HG02885 (cell line): ENCODE results near the gene NPTX1.

Experiments used
- ATAC-seq: cut with Tn5 transposase; IDR thresholded peaks from one replicate; pipeline ENCODE4 v1.9.1; 2021; ENCODE audit warnings: mild to moderate bottlenecking; ENCODE audit not compliant: unreplicated experiment, poor library complexity

The NPTX1 gene

DNA sequence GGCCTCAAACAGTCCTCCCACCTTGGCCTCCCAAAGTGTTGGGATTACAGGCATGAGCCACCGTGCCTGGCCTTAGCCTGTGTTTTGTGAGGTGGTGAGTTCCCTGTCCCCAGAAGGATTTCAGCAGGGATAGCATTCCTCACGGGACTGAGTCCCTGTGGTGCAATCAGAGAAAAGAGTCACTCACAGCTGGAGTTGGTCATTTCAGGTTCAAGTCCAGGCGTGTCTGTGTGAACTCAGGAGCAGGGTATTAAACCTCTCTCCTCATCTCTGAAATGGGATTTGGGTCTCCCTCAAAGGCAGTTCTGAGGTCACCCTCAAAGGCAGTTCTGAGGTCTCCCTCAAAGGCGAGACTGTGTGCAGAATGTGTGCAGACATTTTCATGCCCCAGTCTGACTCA lies 28.6 kb downstream of the NPTX1 start:
- ATAC-seq = no peak

DNA sequence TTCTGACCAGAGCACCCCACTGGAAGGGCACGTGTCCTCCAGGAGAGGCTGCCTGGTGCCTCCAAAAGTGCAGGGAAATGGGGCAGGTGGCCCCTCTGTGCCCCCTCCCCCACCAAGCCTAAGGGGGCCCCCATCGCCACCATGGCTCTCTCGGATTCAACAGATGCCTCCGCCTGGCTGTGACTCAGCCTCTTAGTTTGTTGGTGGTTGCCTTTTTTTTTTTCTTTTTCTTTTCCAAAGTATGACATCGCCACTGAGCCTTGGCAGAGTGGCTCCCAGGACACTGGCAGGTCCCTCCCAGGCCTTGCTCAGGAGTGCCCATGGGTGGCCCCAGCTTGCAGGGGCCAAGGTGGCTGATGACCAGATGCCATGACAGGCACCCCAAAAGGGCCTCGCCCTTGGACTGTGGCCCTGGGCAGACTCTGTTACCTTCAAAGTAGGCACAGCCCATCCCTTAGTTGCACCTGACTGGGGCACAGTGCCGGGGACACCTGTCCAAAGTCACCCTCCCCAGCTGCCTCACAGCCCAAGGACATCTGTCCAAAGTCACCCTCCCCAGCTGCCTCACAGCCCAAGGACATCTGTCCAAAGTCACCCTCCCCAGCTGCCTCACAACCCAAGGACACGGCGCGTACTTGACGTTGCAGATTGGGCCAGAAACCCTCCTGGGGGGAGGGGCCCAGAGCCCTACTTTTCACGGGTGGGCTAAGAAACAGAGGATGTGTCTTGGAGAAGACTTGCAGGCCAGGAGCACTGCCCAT lies 29.6 kb downstream of the NPTX1 start:
- ATAC-seq = no peak

GRCh38 chr17:80445726-80446110 lies 30.7 kb downstream of the NPTX1 start:
- ATAC-seq = no peak

DNA sequence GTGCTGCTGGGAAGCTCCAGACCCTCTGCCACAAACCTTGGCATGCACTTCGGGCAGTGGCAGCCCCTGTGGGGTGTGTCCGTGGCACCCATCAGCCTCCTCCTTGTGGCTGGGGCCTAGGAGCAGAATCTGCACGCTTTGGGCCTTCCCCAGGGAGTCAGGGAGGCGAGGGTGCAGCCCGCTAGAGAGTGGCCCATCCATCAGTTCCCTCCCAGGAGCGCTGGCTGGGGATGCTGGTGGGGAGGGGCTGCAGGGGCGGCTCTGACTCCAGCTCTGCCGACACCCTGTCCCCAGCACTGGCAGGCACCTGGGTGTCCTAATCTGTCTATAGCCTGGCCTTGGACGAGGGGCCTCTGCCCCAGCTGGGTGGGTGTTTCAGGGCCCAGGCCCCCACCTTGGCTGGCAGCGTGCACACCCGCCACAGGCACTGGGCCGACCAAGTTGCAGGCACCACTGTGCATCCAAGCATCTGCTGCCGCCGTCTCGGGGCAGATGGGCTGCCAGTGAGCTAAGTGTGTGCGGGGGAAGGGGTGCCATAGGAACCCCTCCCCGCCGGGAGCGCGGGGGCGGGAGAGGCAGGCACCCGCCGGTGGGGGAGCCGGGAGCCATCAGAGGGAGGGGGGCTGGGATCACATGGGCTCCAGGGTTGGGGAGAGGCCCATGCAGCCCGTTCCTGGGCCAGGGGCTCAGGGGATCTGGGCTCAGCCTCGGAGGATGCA lies 31.2 kb downstream of the NPTX1 start:
- ATAC-seq = no peak

DNA sequence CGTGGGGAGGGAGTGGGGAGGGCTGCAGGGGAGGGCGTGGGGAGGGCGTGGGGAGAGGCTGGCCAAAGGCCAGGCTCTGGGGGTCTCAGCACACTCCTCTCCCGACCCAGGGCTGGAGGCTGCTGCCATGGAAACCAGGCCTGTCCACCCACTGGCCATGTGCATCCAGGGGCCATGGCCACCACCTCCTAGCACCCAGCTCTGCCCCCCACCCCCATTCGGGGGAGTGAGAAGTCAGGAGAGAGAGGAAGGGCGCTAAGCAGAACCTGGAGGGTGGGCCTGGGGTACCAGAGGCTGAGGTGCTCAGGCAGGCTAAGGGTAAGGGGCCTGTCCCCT lies 31.8 kb downstream of the NPTX1 start:
- ATAC-seq = no peak

DNA sequence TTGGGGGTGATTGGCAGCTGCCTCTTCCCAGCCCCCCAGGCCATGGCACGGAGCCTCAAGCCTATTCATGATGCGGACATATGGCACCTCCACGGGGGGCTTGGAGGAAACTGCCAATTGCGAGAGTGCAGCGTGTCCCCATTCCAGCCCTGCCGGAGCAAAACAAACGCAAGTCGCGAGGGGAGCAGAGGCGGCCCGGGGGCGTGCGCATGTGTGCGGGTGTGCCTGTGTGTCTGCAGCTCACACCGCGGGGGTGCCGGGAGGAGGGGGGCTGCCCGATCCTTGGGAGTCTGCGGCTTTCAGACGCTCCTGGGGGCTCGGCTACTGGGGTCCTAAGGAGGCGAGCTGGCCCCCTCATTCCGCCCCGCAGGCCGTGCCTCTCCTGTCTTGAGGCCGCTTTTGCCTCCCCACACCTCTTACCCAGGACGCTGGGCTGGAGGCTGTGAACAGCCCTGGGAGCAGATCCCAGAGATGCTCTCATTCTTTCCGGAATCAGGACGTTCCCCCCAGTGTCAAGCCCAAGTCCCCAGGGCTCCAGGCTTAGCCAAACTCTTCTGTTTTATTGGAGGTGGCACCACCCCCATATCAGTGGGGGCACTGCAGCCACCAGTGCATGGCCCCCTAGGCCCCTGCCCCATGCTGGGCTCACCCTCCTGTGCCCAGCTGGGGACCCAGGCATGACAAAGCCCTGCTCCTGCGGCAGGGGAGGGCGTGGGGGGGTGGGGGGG lies 32.3 kb downstream of the NPTX1 start:
- no peak for ATAC-seq

DNA sequence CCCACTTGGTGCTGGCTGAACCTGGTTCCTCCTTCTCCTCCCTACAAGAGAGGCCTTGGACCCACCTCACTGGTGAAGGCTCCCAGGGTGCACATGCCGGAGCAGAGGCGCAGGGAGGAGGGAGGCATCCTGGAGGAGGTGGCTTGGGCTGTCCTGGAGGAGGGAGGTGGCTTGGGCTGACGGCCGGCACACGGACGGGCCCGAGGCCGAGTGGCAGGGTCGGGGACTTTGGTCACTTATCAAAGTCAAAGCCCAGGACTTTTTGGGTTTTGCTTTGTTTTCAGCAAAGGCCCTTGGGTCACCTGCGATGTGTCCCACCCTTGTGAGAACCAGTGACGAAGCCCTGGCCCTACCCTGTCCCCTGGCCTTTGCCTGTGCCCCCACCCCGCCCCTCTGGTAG lies 32.9 kb downstream of the NPTX1 start:
- no peak for ATAC-seq

- ATAC-seq = no peak
These were observed 33.6 kb downstream of the NPTX1 start for GRCh38 chr17:80442764-80443163.

- no peak for ATAC-seq
These were observed 34.1 kb downstream of the NPTX1 start for GRCh38 chr17:80442323-80442659.

- ATAC-seq = no peak
These were observed 34.6 kb downstream of the NPTX1 start for GRCh38 chr17:80441598-80442322.

GRCh38 chr17:80441133-80441578 lies 35.3 kb downstream of the NPTX1 start:
- no peak for ATAC-seq

- no peak for ATAC-seq
These were observed 36.9 kb downstream of the NPTX1 start for GRCh38 chr17:80439499-80439898.

DNA sequence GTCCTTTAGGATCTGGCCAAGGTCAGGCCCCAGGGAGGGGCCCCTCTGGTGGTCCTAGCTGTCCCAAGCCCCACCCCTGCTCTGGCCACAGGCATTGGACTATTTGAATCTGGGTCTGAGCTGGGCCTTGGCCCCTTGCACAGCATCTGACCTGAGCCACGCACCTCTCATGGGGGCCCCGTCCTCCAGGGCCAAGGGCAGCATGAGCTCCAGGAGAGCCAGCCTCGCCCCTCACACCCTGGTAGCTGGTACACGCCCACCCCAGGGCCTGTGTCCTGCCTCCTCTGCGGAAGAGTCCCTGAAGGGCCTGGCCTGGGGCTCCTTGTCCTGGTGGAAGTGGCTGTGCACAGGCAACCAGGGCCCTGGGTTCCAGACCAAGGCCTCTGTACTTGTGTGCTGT lies 37.6 kb downstream of the NPTX1 start:
- no peak for ATAC-seq

GRCh38 chr17:80437532-80437931 lies 38.9 kb downstream of the NPTX1 start:
- no peak for ATAC-seq

GRCh38 chr17:80433916-80434666 lies 42.3 kb downstream of the NPTX1 start:
- no peak for ATAC-seq

DNA sequence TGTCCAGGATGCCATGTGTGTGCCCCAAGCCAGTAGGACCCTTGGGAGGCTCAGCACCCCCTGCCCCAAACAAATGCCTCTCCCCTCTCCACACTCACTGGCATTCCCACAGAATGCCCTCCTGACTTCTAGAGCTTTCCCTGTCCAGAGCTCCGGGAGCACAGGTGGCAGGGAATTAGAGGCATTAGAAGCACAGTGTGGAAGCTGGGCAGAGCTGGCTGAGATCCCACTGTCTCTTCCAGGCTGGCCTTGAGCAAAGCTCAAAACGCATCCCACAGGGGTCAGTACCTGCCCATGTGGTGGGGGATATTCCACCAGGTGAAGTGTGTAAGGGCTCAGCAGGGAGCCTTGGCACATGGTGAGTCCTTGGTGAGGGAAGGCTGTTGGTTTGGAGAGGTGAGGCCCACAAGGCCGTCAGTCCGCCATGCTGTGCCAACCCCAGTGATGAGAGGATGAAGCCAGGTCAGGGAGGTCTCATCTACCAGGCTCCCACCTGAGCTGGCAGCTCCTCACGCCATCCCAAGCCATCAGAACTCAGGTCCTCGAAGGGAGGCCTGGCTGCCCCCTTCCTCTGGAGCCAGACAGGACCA lies 43.4 kb downstream of the NPTX1 start:
- ATAC-seq = no peak

- ATAC-seq = no peak
These were observed 44.0 kb downstream of the NPTX1 start for GRCh38 chr17:80432350-80432955.

- no peak for ATAC-seq
These were observed 44.9 kb downstream of the NPTX1 start for GRCh38 chr17:80431246-80432195.
